Stomach smooth muscle (tissue), 2 donors: Measurements from ENCODE around the gene GTF2IRD1.
A peak's percentile ranks its signal among the peaks of the same experiment; 100 is the strongest.

Experiments
- H3K27ac ChIP-seq: one replicate; pipeline ENCODE4 v1.7.0; 2013; ENCODE audit warnings: mild to moderate bottlenecking, low read length, inconsistent platforms
- H3K27me3 ChIP-seq, 2 donors: one replicate each; pipeline ENCODE4 v1.7.0; 2013; ENCODE audit warnings: low read length in 2 of 2; ENCODE audit not compliant: insufficient read depth in 2 of 2, control insufficient read depth in 1 of 2
- H3K36me3 ChIP-seq, 2 donors: one replicate each; pipeline ENCODE4 v1.7.0; 2013; ENCODE audit warnings: low read length in 2 of 2; ENCODE audit not compliant: control insufficient read depth in 2 of 2, insufficient read depth in 2 of 2
- H3K4me1 ChIP-seq: one replicate; pipeline ENCODE4 v1.7.0; 2013; ENCODE audit warnings: low read length; ENCODE audit not compliant: control insufficient read depth, insufficient read depth
- H3K4me3 ChIP-seq, 2 donors: one replicate each; pipeline ENCODE4 v1.7.0; 2013; ENCODE audit warnings: low read length in 2 of 2
- H3K9ac ChIP-seq, 2 donors: one replicate each; pipeline ENCODE4 v1.7.0; 2013; ENCODE audit warnings: low read length in 2 of 2, mild to moderate bottlenecking in 1 of 2
- H3K9me3 ChIP-seq, 2 donors: one replicate each; pipeline ENCODE4 v1.7.0; 2013; ENCODE audit warnings: low read length in 2 of 2; ENCODE audit not compliant: control insufficient read depth in 2 of 2
- donor health status: healthy.
- donor health status: Pancreatic carcinoma.

GTF2IRD1 gene

GRCh38 chr7:74567318-74567668, 113.6 kb downstream of the GTF2IRD1 start:
- H3K9me3 ChIP-seq, result no peaks in the 10 kb centered on the region
- H3K36me3 ChIP-seq, result peaks cover 0 to 3% of the 10 kb centered on the region in 2 donors
- H3K27ac ChIP-seq, result no peak overlapping the region

GRCh38 chr7:74568658-74569057, 115.0 kb downstream of the GTF2IRD1 start:
- Histone ChIP-seq H3K27me3 (no peaks in the 10 kb centered on the region), H3K36me3 (peaks cover 0 to 3% of the 10 kb centered on the region in 2 donors), H3K27ac (no peak overlapping the region), H3K9me3 (no peaks in the 10 kb centered on the region), H3K4me3 (no peak overlapping the region), H3K4me1 (no peaks in the 10 kb centered on the region), H3K9ac (no peak overlapping the region)

More at GRCh38 chr7:74567318-74567668, 113.6 kb downstream of the GTF2IRD1 start:
- no peaks in the 10 kb centered on the region for H3K4me1 ChIP-seq
- no peak overlapping the region for H3K9ac ChIP-seq
- no peak overlapping the region for H3K4me3 ChIP-seq
- H3K27me3 ChIP-seq, result no peaks in the 10 kb centered on the region

GRCh38 chr7:74569501-74570075, 115.9 kb downstream of the GTF2IRD1 start:
- Histone ChIP-seq H3K4me3 (no peak overlapping the region), H3K4me1 (no peaks in the 10 kb centered on the region), H3K27ac (no peak overlapping the region), H3K36me3 (peaks cover 0 to 3% of the 10 kb centered on the region in 2 donors), H3K9me3 (no peaks in the 10 kb centered on the region), H3K9ac (no peak overlapping the region), H3K27me3 (no peaks in the 10 kb centered on the region)

- H3K4me3 ChIP-seq, result no peak overlapping the region
- H3K9ac ChIP-seq, result no peak overlapping the region
- H3K9me3 ChIP-seq, result no peaks in the 10 kb centered on the region
- peaks cover 0 to 3% of the 10 kb centered on the region in 2 donors for H3K36me3 ChIP-seq
- peaks cover 4% of the 10 kb centered on the region for H3K4me1 ChIP-seq
- no peak overlapping the region for H3K27ac ChIP-seq
- H3K27me3 ChIP-seq, result no peaks in the 10 kb centered on the region
Measured at GRCh38 chr7:74570533-74571156, 116.9 kb downstream of the GTF2IRD1 start.

GRCh38 chr7:74572301-74572979, 118.7 kb downstream of the GTF2IRD1 start:
- H3K9me3 ChIP-seq, result no peaks in the 10 kb centered on the region
- H3K9ac ChIP-seq, result no peak overlapping the region
- H3K27me3 ChIP-seq, result no peaks in the 10 kb centered on the region
- H3K4me1 ChIP-seq, result peaks cover 4% of the 10 kb centered on the region
- H3K4me3 ChIP-seq, result no peak overlapping the region
- H3K36me3 ChIP-seq, result no peaks in the 10 kb centered on the region
- H3K27ac ChIP-seq, result no peak overlapping the region

- Histone ChIP-seq H3K9ac (no peak overlapping the region), H3K36me3 (no peaks in the 10 kb centered on the region), H3K9me3 (no peaks in the 10 kb centered on the region), H3K27me3 (no peaks in the 10 kb centered on the region), H3K27ac (no peak overlapping the region), H3K4me1 (peaks cover 4% of the 10 kb centered on the region), H3K4me3 (no peak overlapping the region)
Measured at GRCh38 chr7:74573512-74573911, 119.8 kb downstream of the GTF2IRD1 start.

- H3K27me3 ChIP-seq, result no peaks in the 10 kb centered on the region
- no peaks in the 10 kb centered on the region for H3K9me3 ChIP-seq
- H3K36me3 ChIP-seq, result no peaks in the 10 kb centered on the region
- H3K4me3 ChIP-seq, result no peak overlapping the region
- H3K9ac ChIP-seq, result no peak overlapping the region
- peaks cover 9% of the 10 kb centered on the region for H3K4me1 ChIP-seq
- H3K27ac ChIP-seq, result no peak overlapping the region
Measured at GRCh38 chr7:74575083-74575784, 121.5 kb downstream of the GTF2IRD1 start.

- Histone ChIP-seq H3K27me3 (no peaks in the 10 kb centered on the region), H3K4me3 (no peak overlapping the region), H3K27ac (no peak overlapping the region)
Measured at GRCh38 chr7:74575811-74576210, 122.1 kb downstream of the GTF2IRD1 start.

GRCh38 chr7:74579800-74580685, 126.3 kb downstream of the GTF2IRD1 start:
- H3K27me3 ChIP-seq, result no peaks in the 10 kb centered on the region
- H3K36me3 ChIP-seq, result no peaks in the 10 kb centered on the region
- H3K9me3 ChIP-seq, result no peaks in the 10 kb centered on the region
- H3K4me1 ChIP-seq, result peaks cover 13% of the 10 kb centered on the region
- no peak overlapping the region for H3K9ac ChIP-seq
- H3K27ac ChIP-seq, result peak overlapping the region; percentile 49
- no peak overlapping the region for H3K4me3 ChIP-seq

More at GRCh38 chr7:74575811-74576210, 122.1 kb downstream of the GTF2IRD1 start:
- Histone ChIP-seq H3K9ac (no peak overlapping the region), H3K36me3 (no peaks in the 10 kb centered on the region), H3K4me1 (peaks cover 13% of the 10 kb centered on the region), H3K9me3 (no peaks in the 10 kb centered on the region)

- no peak overlapping the region for H3K27ac ChIP-seq
- H3K36me3 ChIP-seq, result no peaks in the 10 kb centered on the region
- no peak overlapping the region for H3K4me3 ChIP-seq
- H3K9ac ChIP-seq, result no peak overlapping the region
- H3K27me3 ChIP-seq, result no peaks in the 10 kb centered on the region
- H3K9me3 ChIP-seq, result no peaks in the 10 kb centered on the region
- H3K4me1 ChIP-seq, result peaks cover 16% of the 10 kb centered on the region
Measured at GRCh38 chr7:74581916-74582440, 128.3 kb downstream of the GTF2IRD1 start.
